Frontal cortex (tissue), 4 donors: ENCODE results near the gene JPT2. TPM values are rescaled to one million over a fixed set of nuclear protein-coding genes. Genes with fewer than 3 reads are reported as not detected.
"Not testable (repeated sequence)": the region's sequence is repeated elsewhere in the genome, so short reads cannot be mapped to it uniquely, and the experiment has no call there.

Experiments
- DNase-seq, 2 donors: peaks; one replicate each; pipeline ENCODE4 v3.0.0; 2012; ENCODE audit warnings: low spot score in 2 of 2
- FAIRE-seq: peaks from 2 replicates; lab custom pipeline; 2012; peaks lifted over from hg19 to GRCh38; lab: Jason Lieb, UNC
- total RNA-seq: library from RNA; depleted of rRNA; stranded (reverse); fragments of >200 nt; gene quantifications from one replicate; pipeline ENCODE4 v1.2.3, GENCODE V29; 2014
- donor health status: control.
- donor health status: control.
- donor health status: control.

JPT2 gene
- total RNA-seq, 1 donor from 2014 or later: 28.5 TPM

DNA sequence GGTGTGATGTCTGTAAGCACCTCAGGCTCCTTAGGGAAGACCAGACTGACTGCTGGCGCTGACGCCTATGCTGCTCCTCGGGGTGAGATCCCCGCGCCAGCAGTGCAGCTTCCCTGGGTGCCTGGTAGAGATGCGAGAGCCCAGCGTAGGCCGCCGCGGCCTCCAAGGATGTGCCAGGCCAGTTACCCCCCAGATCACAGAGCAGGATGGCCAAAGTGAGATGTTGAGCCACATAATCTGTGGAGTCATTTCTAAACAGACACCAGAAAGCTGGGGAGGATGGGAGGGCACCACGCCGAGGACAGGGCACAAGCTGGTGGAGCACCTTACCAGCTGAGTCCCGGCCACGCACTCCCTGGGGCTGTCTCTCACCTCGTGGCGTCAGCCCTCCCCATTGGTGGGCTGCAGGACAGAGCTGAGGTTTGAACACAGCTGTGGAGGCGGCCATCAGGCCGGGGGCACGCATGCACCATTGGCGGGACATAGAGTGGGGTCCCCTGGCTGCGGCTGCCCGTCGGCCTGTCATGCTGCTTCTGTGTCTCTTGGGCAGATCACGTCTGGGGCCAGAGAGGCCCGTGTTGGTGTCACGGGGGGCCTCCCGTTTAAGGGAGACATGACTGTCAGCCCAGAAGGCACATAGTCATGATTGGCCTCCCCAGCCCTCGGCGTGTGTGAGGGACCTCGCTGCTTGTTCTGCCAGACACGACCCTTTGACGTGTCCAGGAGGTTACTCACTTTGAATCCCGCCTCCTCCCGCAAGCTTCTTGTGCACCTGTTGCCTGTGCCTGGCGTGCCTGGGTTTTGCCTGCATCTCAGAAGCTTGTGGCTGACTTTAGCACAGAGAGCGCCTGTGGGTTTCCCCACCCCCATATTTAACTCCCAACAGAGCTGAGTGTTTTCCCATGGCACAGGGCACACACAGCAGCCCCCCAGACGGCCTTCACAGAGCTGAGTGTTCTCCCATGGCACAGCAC, 49.9 kb downstream of the JPT2 start:
- no peak for DNase-seq
- FAIRE-seq: no peak

DNA sequence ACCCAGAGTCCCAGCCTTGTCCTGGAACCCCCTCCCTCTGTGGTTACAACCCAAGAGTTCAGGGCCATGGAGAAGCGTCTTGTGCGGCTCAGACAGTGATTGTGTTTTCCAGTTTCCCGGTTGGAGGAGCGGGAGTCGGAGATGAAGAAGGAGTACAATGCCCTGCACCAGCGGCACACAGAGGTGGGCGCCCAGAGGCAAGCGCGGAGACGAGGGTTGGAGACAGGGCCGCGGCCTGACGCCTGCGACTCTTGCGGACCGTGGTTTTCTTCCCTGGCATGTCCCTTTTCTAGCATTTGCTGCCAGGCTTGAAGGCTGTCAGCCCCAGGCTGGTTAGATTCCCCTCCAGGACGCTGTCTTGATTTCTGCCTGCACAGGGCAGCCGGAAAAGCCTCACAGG, 50.9 kb downstream of the JPT2 start:
- no peak for FAIRE-seq
- DNase-seq: no peak

DNA sequence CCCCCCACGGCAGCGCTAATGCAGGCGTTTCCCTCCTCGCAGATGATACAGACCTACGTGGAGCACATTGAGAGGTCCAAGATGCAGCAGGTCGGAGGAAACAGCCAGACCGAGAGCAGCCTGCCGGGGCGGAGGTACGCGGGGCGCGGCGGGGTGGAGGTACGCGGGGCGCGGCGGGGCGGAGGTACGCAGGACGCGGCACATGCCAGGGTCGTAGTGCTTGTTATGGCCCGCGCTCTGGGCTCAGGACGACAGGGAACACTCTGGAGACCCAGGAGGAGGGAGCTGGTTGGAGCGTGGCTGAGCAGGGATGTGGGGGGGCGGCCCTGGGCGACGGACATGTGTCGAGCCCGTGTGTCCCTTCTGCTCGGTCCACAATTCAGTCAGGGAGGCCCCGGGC, 51.4 kb downstream of the JPT2 start:
- DNase-seq: no peak
- no peak for FAIRE-seq

DNA sequence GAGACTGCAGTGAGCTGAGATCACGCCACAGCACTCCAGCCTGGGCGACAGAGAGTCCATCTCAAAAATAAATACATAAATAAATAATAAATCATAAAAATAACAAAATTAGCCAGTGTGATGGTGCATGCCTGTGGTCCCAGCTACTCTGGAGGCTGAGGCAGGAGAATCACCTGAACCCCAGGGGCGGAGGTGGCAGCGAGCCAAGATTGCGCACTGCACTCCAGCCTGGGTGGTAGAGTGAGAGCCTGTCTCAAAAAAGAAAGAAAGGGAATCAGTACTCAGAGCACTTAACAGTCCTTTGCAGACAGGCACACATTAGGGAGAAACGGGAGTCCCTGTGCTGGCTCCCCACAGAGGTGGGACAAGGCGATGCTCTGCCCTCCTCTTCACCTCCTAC, 53.0 kb downstream of the JPT2 start:
- DNase-seq: no peak
- no peak for FAIRE-seq

DNA sequence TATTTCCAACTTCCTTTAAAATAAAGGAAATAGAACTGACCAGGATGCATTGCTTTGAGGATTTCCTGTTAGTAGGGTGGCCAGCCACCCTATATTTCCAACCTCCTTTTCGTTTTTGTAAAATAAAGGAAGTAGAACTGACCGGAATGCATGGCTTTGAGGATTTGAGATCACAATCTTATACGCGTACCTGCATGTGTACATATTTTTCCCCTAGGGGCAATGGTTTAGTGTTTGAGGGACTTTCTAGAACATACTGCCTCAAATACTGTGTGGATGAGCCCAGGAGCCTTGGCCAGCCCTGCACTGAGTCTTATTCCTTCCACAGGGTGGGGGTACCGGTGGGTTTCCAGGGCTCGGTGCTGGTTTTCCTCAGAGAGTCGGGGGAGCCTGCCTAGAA, 53.5 kb downstream of the JPT2 start:
- no peak for FAIRE-seq

DNA sequence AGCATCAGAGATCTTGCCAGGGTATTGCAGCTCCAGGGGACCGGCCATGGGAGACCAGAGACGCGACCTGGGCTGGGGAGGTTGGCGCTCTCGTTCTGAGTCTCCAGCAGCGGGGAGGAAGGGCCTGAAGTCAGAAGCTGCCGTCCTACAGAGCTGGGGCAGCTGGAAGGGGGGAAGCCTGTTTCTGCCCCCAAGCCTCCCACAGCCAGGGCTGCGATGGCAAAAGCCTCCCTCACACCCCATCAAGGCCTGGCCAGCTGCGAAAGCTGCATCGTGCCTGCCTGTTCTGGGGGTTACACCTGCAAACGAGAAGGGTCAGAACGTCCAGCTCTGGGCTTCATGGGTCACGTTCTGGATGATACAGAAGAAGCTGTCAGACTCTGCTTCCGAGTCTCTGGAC, 54.0 kb downstream of the JPT2 start:
- DNase-seq: no peak
- no peak for FAIRE-seq

More for the DNA sequence above, 53.5 kb downstream of the JPT2 start:
- no peak for DNase-seq

DNA sequence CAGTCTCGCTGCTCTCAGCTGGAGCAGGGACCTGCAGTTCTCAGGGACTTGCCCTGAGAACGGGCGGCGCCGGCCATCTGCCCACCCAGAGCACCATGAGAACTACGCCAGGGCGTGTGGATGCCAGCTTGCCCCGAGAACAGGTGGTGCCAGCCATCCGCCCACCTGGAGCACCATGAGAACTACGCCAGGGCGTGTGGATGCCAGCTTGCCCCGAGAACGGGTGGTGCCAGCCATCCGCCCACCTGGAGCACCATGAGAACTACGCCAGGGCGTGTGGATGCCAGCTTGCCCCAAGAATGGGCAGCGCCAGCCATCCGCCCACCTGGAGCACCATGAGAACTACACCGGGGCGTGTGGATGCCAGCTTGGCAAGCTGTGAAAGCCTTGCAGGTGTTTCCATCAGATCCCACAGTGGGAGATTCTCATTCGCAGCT, 54.5 kb downstream of the JPT2 start:
- peak in 1 of 2 donors; percentile 57 for DNase-seq
- not testable (repeated sequence) for FAIRE-seq

DNA sequence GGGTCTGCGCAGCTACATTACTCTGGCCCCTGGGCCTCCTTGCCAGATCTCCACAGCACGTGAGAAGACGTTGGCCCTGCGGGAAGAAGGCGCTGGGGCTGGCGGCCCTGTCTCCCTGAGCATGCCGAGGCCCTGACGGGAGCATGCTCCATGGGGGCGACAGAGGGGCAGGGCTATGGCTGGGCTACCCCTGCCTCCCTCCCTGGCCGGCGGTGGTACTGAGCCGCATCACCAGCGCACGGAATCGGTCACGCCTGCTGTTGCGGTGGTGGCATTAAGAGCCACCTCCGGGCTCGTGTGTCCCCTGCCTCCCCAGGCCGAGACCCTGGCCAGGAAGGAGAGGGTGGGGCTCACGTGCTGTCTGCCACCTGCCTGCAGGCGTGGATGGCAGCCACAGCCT, 56.0 kb downstream of the JPT2 start:
- DNase-seq: no peak
- FAIRE-seq: no peak

DNA sequence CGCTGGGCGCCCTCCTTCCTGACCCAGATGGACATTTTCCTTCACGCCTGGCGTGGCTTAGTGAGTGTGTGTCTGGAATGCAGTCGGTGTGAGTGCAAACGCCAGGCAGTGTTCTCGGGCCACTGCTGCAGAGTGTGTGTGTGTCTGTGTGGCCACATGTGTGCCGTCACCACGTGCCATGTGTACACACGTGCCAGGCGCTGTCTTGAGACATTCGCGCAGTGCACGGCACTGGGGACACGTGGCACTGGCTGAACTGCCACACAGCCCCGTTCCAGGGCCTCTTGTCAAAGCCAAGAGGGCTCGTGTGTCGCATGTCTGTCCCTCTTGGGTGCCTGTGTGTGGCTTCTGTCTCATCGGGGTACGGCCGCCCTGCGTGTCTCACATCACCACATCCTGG, 56.7 kb downstream of the JPT2 start:
- DNase-seq (no peak), FAIRE-seq (no peak)

DNA sequence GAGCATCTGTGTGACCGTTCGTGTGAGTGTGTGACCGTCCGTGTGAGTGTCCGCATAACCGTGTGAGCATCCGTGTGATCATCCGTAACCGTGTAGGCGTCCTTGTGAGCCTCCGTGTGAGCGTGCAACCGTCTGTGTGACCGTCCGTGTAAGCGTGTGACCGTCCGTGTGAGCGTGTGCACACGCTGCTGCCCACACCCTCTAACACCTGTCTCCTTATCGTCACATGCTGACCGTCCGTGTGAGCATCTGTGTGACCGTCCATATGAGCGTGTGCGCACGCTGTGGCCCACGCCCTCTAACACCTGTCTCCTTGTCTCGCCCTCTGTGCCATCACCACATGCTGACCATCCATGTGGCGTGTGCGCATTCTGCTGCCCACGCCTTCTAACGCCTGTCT, 62.2 kb downstream of the JPT2 start:
- FAIRE-seq (no peak), DNase-seq (no peak)

DNA sequence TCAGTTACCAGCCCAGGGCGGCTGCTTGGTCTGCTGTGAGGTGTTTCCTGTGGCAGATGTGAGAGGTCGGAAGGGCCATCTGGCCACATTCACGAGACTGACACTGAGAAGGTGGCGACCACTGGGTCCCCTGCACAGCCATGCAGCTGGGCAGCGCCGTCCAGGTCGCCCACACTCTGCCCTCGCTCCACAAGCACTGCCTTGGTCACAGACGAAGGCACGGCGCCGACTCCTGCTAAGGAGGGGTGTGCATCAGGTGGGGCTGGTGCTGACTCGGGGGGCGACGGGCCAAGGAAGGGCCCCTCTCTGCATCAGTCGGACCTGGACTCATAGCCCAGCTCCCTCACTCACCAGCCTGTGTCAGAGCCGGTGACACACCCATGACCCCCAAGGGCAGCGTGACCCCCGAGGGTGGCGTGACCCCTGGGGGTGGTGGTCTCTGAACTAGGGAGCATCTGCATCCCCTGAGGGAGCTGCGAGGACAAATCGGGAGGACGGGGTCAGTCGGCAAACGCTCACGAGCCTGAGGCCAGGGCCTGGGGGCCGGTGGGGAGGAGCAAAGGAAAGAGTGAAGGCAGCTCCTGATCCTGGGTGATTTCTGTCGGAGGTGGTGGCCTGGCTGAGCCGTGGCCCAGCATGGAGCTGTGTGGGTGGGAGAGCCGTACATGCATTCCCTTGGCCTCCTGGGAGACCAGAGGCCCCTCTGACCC, 62.9 kb downstream of the JPT2 start:
- no peak for FAIRE-seq
- DNase-seq: no peak

DNA sequence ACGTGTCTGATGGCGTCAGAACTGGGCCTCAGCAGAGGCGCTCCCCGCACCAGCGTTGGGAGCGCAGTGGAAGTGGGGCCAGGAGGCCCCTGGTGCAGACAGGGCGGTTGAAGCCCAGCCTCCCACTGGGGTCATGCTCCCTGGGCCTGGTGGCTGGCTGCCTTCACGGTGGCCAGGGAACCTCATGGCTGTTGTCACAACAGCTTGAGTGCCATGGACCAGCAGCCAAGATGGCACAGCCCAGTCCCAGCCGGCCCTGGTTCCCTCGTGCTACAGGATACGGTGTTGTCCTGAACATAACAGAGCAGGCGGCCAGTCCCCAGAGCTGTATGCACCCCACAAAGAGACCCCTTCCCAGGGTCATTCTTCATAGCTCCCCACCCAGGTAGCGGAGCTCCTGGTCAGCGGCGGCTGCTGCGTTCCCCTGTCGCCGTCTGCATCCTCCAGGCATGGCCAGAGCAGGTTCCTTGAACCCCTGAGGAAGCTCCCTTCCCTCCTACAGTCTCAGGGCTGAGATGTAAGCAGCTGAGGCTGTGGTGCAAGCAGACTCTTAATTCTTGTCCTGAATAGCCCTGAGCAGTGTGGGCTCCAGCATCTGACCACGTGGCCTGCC, 63.6 kb downstream of the JPT2 start:
- FAIRE-seq (no peak), DNase-seq (no peak)

DNA sequence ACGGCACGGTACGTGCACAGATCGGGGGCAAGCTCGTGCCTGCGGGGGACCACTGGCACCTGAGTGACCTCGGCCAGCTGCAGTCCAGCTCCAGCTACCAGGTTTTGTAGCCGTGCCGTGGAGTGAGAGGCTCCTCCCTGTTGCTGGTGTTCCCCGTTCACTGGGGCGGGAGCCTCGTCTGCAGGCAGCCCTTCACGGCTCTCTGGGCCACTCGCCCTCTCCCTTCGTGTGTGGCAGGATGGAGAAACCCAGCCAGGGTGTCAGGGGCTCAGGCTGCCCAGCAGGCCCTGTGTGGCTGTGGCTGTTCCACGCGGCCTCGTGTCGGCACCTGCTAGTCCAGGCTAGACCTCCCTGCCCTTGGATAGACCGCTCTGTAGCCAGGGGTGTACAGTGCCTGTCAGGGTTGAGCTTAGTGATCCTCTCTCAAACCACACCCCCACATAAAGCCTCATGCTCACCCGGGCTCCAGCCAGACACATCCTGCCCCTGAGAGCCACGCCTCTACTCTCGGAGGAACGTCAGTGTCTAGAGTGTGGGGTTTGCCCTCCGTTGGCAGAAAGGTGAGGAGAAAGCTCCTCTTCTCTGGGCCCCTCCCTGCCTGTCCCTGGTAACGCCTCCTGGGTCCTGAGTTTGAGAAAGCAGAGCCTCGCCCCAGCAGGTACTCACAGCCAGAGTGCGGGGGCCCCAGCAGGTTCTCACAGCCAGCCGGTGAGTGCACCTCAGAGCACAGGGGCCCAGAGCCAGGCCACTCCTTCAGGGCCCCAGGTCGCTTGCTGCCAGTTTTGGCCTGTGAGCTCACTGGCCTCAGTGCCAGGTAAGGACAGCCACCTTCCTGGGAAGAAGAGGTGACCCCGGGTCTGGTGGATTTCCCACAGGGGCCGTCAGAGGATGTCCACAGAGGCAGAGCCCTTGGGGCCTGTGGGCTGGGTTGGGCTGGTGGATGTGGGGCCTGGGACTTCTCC, 65.6 kb downstream of the JPT2 start:
- no peak for FAIRE-seq
- DNase-seq: no peak

DNA sequence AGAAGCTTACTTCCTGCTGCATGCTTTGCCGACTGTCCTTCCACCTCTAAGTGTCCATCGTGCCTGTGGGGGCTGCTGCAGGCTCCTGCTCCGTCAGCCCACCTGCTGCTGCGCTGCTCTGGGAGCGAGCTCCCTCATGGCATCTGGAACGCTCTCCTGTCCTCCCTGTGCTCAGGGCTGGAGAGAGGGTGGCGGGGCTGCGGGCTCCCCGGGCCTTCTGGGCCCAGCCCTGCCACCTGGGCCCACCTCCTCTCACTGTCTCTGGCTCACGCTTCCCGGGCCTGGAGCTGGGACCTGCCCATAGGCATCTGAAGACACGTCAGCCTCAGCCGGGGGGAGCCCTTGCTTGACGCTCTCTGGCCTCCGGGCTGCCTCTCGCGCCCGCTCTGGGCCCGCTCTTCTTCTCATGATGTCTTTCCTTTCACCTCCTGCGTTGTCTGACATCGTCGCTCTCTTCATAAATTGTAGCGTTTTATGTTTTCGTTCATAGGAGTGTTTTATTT, 66.3 kb downstream of the JPT2 start:
- no peak for FAIRE-seq
- DNase-seq: no peak

DNA sequence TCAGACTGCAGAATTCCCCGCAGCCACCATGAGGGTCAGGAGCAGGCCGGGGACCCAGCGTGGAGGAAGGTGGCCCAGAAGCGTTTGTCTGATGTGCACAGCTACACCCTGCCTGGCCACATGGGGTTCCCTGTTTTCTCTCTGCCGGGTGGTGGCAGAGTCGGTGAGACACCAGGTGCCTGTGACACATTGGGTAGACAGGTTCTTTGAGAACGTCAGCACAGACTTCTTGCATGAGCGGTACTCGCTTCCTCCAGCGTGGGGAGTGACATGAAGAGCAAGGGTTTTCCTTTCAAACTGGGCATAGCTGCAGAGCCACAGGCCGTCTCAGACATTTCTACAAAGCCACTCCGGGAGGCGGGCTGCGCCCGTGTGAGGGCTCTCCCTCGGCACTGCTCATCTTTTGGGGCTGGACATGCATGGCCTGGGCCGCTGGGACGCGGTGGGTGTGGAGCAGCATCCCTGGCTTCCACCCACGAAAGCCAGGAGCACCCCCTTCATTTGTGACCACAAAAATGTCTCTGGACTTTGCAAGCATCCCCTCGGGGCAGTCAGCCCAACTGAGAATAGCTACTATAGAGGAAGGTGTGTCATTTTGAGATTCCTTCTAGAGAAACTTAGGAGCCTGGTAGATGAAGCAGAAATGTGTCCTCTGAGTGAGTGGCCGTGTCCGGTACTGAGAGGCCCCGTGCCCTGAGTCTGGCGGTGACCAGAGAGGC, 67.3 kb downstream of the JPT2 start:
- FAIRE-seq: no peak
- no peak for DNase-seq

DNA sequence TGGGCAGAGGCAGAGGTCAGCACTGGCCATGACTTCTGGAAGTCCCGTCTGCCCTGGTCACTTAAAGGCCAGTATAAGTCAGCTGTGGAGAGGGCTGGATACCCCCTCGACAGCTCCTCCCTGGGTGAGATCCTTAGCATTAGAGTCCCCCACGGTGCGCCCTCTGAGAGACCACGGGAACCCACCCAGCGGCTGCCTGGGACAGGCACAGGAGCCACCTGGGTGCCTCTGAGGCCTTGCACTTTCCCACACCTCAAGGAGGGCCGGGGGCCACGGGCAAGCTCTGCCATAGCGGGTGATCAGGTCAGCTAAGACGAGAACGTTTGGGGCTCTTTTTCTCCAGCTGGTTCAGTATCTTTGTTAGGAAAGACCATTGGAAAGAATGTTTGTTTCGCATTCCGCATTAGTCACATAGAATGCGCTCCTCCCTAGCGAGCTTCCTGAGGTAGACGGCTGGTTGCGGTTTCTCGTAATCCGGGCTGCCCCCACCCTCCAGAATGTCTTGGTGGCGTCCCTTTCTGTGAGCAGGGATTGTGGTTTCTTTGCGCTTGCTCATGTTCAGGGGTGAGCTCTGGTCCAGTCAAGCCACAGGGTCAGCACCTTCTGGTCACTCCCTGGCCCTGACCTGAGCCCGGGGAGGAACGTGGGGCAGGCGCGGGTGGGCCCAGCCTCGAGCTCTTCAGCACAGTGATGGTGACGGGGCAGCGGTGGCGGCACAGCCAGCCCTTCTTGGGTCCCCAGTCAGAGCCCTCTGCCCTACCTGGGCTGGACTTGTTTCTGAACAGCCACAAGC, 68.0 kb downstream of the JPT2 start:
- DNase-seq (no peak), FAIRE-seq (no peak)

DNA sequence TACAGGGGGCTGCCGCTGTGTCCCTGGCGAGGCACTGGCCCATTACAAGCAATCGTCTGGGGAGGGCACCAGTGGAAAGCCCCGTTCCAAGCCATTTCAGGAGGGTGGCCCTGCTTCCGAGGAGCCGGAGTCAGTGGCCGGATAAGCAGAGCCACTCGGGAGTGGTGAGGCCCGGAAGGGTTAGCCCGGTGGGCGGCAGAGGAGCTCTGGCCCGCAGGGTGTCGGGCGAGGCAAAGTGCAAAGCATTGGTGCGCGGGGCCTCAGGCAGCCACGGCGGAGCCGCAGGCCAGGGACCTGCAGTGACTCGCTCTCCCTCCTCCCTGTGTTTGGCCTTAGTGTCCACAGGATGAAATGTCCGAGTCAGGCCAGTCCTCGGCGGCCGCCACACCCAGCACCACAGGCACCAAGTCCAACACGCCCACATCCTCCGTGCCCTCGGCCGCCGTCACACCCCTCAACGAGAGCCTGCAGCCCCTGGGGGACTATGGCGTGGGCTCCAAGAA, 68.7 kb downstream of the JPT2 start:
- no peak for DNase-seq
- no peak for FAIRE-seq

DNA sequence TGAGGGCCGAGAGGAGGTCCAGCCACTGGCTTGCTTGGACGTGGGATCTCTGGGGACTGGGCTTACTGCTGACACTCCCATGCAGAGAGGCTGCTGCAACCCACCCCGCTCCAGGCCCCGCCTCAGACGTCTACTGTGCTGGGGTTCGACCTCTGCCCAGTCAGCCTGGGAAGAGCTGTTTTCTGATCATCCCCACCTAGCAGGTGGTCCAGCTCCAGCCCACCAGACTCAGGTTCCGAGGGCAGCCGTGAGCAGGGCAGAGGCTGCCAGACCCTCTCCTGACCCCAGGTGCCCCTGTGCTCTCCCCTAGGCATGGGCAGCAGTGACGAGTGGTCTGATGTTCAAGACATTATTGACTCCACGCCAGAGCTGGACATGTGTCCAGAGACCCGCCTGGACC, 69.9 kb downstream of the JPT2 start:
- DNase-seq (no peak), FAIRE-seq (no peak)
